SH-SY5Y (cell line): ENCODE measurements around the gene CTNNA1.

Experiments
- GATA2 ChIP-seq: IDR thresholded peaks from 2 replicates; pipeline ENCODE4 v1.6.1; 2011; ENCODE audit warnings: mild to moderate bottlenecking, low read depth, low read length
- GATA3 ChIP-seq: IDR thresholded peaks from 2 replicates; pipeline ENCODE4 v1.6.1; 2011; ENCODE audit warnings: low read depth, mild to moderate bottlenecking, low read length, moderate library complexity

DNA sequence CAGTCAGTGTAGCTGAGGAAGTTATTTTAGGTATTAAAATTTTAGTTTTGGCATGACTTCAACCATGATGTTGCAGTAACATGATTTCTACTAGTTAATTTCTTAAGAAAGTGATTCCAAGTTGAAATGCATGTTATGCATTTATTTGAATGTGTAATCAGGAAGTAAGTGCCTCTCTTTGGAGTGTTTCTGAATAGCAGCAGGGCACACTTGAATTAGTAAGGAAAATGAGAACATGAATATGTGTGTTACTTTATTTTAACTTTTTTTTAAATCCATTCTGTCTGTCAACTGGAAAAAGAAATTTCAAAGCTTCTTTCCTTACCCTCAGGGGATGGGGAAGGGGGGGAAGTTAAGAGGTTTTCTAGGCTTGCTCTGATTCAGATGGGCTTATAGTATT is 40.4 kb downstream of the CTNNA1 start:
- no peak for TF ChIP-seq GATA2
- TF ChIP-seq GATA3 = no peak
